GM19035 (cell line): ENCODE data around the gene ZGPAT.

Experiments
- ATAC-seq: cut with Tn5 transposase; IDR thresholded peaks from one replicate; pipeline ENCODE4 v1.9.1; 2021; ENCODE audit not compliant: unreplicated experiment

ZGPAT gene

DNA sequence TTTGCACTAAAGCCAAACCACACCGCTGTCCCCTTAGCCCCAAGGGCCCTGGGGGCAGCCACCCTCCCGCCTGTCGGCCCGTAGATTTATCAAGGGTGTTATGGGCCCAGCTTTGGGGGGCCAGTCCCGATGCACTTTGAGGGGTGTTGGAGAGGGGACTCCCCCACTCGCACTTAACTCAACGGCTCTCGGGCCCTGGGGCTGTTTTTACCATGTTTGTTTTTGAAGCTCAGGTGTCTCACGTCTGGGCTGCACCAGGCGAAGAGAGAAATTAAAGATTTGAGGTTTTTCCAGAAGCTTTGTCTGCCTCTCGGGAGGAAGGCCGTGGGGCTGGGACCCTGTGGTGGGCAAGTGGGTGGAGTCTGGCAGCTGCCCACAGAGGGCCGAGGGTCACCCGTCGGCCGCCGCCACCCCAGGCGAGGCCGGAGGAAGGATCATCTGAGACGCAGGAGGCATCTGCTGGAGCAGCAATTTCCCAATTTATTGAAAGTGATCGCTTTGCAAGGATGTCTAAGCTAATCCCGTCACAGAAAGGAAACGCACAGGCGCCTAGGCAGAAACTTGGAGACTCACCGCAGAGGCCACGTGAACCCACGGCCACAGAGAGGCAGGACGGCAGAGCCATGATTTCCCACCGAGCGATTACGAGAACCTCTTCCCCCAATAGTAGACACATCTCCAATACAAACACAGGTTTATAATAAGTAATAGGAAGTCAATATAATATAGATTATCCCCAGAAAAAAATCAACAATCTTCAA, 35.6 kb downstream of the ZGPAT start:
- ATAC-seq, result no peak

DNA sequence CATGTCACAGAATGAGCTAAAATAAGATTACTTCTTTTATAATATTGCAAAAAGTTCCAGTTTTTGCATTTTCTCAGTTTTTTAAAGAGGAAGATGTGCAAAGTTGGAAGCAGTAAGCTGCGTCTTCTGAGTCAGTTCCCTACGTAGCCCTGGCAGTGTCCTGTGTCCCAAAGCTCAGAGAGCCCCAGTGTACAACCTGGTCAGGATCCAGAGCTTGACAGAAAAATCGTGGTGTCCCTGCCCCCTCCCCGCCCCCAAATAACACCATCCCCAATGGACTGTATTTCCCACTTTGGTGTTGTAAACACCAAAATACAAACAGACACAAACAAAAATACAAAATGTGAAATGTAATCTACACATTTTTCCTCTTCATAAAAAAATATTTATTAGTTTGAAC, 36.3 kb downstream of the ZGPAT start:
- no peak for ATAC-seq

DNA sequence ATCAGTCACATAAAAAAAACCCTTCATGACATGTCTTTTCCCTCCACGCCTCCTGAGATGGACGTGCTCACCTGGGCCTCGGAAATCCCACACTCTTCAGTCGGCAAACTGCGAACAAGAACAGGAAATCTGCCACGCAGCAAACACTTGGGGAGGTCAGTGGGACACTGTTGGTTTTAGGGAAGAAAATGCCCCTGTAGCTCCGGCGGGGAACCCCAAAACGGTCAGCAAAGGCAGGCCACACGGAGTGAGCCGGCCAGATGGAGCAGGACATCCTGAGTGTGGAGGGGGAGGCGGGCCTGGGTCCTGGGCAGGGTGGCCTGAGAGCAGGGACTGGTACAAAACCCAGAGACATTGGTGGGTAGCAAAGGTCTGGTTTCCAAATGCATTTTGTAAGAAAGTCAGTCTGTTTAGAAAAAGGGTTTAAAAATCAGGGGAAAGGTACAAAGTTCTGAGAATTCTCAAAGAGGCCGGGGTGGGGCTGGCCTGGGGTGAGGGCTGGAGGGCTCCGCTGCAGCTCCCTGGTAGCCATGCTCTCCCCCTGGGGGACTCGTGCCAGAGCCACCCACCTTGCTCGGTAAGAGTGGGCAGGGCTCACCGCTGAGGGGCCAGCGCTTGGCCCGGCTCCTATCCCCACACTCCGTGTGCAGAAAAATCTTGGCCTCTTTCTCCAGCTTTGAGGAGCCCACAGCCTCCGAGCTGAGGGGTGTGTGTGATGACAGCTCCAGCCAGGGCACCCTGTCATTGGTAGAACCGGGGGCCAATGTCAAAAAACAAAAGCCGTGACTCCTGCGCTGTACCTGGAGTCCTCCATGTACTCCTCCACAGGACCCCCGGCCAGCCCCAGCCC, 37.0 kb downstream of the ZGPAT start:
- ATAC-seq, result no peak

DNA sequence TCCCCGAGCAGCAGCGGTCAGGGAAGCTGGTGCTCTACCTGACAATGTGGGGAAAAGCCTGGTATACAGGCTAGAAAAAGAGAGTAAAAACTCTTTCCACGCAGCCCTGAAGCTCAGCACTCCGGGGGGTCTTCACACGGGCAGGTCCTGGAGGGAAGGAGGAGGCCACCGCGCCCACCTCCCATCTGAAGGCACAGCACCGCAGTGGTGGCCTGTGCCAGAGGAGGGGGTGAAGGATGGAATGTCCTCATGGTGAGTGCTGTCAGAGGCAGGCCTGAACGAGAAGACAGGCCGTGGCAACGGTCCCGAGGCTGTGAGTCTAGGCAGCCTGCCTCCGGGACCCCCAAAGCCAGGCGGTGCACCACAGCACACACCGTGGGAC, 37.6 kb downstream of the ZGPAT start:
- no peak for ATAC-seq

DNA sequence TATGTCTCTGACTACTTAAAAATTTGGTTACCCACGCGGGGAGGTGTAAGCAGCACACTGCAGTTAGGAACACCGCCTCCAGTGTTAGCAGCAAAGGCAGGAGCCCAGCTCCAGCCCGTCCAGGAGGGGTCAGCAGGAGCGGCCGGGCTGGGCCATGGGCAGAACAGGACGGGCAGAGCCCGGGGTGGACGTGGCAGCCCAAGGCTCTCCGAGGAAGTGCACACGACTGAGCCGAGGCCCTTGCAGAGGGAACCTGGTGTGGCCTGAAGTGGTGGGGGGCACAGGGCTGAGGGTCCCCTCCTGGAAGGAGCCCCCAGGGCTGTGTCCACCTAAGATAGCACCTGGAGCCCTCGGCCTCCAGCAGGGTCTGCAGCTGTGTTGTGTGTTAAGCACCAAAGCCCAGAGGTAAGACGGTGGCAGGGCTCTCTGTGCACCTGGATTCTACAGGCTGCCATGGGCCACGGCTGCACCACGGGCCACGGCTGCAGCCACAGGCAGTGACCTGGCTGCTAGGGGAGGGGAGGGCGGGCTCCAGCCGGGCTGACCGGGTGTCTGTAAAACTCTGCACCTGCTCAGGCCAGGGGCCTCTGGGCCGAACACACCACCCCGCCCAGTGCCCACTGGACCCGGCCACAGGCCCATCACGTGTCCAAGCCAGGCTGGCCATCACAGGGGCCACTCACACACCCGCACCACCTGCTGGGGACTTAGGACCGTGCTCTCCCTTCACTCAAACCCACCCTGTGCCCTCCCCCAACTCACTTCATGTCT, 38.3 kb downstream of the ZGPAT start:
- no peak for ATAC-seq

DNA sequence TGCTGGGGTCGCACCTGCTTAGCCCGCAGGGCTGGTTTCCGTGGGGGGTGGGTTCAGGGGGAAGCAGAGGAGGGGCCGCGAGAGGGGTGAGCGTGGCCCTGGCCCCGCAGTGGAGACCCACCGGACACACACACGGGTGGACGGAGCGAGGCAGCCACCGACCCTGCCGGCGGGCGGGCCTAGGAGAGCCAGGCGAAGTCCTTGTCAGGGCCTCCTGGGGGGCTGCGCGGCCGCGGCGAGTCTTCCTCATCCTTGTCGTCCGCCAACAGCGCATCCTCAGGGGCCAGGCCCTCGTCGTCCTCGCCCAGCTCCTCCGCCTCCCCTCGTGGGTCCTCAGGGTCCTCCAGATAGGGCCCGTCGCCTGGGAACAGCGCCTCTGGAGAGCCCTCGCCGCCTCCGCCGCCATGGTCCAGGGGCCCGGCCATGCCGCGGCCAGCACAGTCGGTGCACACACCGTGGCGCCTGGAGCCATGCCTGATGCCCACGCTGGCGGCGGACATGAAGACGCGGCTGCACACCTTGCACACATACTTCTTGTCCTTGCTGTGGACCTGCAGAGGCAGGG, 39.0 kb downstream of the ZGPAT start:
- no peak for ATAC-seq

DNA sequence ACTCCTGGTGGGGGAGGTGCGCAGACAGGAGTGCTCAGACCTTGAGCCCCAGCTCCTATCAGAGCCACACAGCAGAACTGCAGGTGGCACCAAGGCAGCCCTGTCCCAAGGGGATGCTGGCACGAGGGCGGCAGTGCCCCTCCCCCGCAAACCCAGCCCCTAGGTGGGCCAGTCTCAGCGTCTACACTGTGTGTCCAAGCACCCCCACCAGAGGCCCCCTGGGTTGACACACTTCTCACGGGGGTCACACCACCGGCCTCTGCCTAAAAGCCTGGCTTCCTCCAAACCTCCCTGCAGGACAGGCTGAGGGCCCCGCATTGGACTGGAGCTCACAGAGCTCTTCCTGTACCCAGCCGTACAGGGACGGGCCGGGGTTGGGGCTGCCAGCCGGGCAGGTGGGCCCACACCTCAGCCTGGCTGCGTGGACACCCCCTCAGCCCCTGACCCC, 39.8 kb downstream of the ZGPAT start:
- ATAC-seq, result no peak

DNA sequence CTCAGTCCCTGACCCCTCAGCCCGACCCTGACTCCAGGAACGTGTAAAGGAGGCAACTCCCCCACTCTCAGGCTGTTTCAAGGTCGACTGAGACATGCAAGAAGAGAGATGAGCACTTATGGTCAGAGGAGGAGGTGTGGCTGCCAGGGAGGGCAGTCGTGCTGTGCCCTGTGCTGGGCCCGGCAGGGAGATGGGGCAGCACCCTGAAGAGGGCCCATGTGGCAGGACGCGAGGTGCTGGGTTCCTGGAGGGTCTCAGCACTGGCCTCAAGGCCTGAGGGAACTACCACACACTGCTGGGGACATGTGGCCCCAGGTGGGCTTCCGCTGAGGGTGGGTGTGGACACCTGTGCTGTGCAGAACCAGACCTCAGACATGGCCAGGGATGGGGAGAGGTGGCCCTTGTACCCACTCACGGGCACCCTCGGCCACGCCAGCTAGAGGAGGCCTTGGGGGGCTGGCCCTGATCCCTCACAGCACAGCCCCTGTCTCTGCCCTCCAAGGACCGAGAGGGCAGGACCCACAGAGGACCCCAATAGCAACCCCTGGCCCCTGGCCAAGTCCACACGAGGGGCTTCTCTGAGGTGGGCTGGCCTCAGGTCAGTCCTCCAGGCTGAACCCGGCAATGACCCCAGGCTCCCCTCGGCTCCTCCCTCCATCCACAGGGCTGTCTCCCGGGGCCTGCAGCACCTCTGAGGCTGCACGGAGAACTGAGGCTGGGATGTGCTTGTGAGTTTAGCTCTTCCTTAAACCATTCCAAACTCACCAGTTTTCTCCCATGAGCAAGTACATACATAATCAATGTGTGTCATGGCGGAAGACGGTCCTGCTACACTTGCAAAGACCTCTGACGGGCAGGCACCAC, 40.5 kb downstream of the ZGPAT start:
- ATAC-seq, result no peak

DNA sequence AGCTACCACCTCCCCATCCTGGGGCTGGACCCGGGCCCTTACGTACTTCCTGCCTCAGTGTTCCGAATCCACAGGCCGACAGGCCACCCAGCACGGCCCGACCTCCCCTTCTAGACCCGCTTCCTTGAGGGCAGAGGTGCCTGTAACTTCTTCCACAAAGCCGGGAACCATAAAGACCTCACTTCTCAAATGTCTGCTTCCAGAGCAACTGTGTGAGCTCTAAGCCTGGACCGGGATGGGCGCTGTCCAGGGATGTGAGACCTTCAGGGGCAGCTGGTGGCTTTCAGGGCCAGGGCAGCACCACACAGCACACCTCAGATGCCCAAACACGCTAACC, 41.1 kb downstream of the ZGPAT start:
- no peak for ATAC-seq

DNA sequence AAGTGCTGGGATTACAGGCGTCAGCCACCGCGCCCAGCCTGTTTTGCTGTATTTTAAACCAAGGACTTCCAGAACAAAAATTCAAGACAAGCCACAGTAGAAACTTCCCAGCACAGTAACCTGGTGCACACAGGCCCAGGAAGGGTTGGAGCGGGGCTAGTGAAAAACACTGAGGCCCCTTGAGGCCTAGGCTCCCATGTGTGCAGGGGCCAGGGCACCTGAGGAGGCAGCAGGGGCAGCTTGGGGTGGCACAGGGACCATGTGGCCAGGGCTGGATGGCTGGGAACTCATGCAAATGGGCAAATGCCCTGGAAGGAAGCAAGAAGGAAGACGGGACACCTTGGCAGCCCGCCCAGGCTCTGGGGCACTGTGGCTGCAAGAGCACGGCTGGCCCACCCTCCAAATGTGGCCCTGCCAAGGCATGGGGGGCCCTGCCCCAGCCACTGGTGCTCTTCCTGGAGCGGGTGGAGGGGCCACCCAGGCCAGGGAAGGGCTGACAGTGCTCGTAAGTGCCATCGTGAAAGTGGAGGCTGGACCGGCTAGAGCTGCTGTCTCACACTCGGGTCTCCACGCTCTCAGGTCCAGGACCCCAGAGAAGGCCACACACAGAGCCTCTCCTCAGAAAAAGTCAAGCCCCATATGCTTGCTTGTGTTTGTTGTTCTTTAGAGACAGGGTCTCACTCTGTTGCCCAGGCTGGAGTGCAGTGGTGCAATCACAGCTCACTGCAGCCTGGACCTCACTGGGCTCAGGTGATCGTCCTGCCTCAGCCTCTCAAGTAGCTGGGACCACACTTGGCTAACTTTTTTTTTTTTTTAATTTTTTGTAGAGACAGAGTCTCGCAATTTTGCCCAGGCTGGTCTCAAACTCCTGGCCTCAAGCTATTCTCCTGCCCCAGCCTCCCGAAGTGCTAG, 42.0 kb downstream of the ZGPAT start:
- ATAC-seq, result no peak

DNA sequence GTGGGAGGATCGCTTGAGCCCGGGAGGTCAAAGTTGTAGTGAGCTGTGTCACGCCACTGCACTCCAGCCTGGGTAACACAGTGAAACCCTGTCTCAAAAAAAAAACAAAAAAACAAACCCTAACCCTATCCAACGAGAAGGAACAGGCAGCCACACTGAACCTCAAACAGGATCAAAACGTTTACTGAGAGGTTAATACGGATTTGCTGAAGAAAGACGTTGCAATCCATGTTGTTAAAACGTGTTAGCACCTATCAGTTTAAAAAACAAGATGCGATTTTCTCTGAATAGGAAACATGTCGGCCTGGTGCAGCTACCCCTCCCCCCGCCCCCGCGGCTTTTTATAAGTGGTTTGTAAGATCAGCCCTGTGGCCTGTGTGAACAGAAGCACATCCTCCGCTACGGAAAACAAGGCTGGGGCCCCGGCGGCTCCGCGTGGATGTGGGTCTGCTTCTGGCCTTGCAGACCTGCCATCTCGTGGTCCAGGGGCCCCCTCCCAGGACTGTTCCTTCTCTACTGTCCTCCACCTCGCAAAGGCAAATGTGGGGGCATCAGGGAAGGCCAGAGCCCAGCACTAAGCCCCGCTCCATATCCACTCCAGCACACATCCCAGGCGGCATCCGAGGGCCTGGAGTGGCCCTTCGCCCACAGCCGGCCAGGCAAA, 43.1 kb downstream of the ZGPAT start:
- no peak for ATAC-seq

DNA sequence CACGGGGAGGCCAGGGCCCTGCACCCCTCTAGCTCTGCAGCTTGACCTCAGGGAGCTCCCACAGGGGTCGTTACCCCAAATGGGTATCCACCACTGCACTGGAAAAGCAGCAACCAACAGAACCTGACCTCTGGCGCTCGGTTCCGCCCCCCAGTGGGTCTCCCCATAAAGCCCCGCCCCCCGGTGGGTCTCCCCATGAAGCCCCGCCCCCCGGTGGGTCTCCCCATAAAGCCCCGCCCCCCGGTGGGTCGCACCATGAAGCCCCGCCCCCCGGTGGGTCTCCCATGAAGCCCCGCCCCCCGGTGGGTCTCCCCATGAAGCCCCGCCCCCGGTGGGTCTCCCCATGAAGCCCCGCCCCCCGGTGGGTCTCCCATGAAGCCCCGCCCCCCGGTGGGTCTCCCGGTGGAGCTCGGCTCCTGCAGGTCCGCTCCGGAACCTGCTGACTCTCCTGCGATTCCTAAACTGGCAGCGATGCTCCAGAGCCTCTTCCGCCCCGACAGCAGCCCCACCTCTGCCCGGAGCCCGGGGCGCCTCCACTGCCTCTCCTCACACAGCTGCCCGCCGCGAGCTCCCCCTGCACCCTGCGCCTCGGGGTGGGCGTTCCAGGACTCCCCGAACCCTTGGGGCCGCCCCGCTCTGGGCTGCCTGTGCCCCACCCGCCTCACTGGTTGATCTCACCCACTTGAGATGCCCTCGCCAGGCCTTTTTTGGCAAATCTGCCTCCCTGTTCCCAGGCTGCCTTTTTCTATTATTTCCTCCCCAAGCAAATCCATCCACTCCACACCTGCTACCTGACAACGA, 43.8 kb downstream of the ZGPAT start:
- no peak for ATAC-seq

DNA sequence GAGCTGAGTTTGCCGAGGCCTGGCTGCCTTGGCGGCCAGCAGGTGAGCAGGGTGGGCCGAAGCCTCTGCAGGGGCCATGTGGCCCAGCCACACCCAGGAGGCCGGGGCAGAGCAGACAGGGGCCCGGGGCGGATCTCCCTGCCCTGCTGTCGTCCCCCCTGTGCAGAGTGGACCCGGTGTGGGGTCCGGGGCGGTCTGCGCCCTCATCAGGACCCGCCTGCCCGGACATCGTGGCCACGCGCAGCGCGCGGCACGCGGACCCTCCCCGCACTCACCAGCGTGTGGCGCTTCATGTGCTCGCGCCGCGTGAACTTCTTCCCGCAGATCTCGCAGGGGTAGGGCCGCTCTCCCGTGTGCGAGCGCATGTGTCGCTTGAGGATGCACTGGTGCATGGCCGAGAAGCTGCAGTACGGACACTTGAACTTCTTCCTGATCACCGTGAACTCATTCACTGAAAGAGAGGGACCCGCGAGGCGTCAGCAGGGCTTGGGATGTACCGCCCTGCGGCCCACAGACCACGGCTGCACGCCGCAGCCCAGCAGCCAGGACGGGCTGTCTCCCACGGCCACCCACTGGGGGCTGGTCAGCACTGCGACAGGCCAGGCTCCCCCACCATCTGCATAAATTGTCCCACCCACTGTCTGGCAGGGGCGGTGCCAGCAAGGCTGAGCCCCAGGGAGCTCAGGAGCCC, 44.7 kb downstream of the ZGPAT start:
- ATAC-seq, result no peak

DNA sequence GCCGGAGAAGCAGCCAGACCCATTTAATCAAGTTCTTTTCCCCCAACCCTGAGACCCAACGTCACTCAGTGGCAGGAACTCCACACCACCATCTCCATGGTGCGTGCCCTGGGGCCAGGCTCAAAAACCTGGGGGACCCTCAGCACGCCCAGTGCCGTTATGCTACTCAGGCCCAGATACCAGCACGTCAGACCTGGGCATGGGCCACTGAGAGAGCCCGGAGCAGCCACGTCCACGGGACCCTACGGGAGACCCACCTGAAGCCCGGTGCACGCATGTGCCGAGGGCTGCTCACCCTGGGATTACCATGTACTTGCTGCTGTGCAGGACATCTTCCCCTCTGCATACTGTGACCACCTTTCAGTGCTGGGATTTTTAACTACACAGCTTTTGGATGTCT, 45.5 kb downstream of the ZGPAT start:
- no peak for ATAC-seq

DNA sequence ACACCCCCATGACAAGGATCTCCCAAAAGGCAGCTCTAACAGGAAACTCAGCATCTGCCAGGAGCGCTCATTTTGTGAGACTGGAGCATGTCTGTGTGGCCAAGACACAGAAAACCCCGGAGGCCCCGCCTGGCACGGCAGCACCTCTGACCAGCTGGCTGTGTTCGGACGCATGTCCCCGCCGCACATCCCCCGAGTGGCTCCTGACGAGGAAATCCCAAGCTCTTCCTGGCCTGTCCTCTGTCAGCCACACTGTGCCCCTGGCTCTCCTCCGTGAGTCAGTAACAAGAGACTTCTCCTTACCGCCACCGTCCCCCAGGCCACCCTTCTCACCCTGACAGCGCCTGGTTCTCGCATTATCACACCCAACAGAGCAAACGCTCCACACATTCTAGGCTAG, 46.2 kb downstream of the ZGPAT start:
- ATAC-seq, result no peak

DNA sequence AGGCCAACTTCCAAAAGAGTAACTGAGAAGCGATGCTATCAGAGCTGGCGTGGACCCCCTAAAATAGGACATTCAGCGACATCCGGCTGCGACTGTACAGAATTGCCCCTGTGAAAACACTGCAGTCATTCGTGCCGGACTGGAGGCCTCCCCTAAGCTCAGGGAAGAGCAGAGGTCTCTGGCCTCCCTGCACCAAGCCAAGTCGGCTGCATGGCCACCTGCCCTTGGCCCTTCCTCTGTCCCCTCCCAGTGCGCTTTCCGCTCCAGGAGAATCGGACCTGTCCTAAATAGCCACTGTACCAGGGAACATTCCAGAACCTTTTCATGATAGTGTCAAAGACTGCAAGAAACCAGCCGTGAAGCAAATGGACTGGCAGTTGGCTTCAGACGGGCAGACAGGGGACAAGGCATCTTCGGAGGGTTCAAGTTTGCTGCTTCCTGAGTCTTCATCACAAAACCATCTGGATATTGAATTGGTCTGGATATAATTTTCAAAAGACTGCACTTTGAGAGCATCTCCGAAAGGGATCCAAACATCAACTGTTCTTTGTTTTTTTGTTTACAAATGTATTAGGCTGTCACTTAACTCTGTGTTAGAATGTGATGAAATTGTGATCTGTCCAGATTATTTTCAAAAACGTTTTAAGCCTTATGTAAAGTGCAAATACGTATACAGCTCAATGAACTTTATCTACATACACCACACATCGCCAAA, 48.3 kb downstream of the ZGPAT start:
- no peak for ATAC-seq

DNA sequence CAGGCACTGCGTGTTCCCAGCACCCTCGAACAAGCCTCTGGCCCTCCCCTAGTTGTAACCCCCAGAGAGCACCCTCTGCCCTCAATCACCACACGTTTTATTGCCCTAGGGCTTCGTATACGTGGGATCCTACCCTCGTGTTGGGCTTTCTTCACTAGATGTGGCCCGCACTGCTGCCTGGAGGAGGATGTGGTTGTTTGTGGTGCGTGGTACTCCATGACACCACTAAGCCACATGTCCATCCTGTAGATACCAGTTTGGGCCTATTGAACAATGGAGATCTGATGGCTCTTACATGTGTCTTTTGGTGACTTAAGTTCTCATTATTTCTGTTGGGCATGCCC, 48.8 kb downstream of the ZGPAT start:
- no peak for ATAC-seq
